Measurements from ENCODE around the gene RFX1. TPM values are rescaled to one million over a fixed set of nuclear protein-coding genes. Genes with fewer than 3 reads are reported as not detected.

RFX1 gene
- total RNA-seq, 2 donors from 2014 or later, result 17.1 to 24.3 TPM

DNA sequence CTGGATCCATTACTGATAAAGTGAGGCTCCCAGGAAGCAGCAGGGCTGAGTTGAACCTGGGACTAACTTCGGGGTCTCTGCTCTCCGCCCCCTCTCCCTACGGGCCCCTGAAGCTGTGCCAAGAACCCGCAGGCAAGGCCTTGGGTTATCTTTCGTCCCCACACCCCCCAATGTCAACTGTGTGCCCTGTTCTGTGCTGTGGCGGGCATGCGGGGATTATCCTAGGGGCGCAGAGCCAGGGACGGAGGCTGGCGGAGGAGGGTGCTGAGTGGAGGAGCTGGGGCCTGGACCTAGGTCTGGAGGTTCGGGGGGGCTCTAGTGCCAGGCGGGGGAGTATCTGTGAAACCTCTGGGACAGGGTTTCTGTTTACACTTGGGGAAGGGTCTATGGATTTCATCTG lies 26.4 kb downstream of the RFX1 start:
- no peak overlapping the region for H3K9ac ChIP-seq (ENCODE audit: extremely low read depth, low read length, poor library complexity, severe bottlenecking)
- H3K4me3 ChIP-seq (ENCODE audit: low read length), result no peak overlapping the region
- TF ChIP-seq, protein P1, sequence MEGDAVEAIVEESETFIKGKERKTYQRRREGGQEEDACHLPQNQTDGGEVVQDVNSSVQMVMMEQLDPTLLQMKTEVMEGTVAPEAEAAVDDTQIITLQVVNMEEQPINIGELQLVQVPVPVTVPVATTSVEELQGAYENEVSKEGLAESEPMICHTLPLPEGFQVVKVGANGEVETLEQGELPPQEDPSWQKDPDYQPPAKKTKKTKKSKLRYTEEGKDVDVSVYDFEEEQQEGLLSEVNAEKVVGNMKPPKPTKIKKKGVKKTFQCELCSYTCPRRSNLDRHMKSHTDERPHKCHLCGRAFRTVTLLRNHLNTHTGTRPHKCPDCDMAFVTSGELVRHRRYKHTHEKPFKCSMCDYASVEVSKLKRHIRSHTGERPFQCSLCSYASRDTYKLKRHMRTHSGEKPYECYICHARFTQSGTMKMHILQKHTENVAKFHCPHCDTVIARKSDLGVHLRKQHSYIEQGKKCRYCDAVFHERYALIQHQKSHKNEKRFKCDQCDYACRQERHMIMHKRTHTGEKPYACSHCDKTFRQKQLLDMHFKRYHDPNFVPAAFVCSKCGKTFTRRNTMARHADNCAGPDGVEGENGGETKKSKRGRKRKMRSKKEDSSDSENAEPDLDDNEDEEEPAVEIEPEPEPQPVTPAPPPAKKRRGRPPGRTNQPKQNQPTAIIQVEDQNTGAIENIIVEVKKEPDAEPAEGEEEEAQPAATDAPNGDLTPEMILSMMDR (conservative IDR thresholded peaks at IDR 0.05), result no peak
- H3K27ac Mint-ChIP-seq, result no peak overlapping the region
- no peaks in the 10 kb centered on the region for H3K9me3 ChIP-seq (ENCODE audit: control insufficient read depth, low read length)
- peaks cover 3% of the 10 kb centered on the region for H3K4me1 Mint-ChIP-seq
- DNase-seq, result no peak
- no peaks in the 10 kb centered on the region for H3K4me1 ChIP-seq (ENCODE audit: control insufficient read depth, insufficient read depth, low read length)
- H3K27me3 ChIP-seq (ENCODE audit: control insufficient read depth, insufficient read depth, low read length, poor library complexity, severe bottlenecking), result no peaks in the 10 kb centered on the region
- 91 to 100% methylated on average over 2 to 12 of the region's 12 CpGs for WGBS, 2 experiments (ENCODE audit: insufficient coverage in 1 of 2, insufficient read length in 1 of 2)
- H3K9me3 Mint-ChIP-seq, result no peaks in the 10 kb centered on the region
- H3K27me3 Mint-ChIP-seq (ENCODE audit: insufficient read depth), result no peaks in the 10 kb centered on the region
- H3K36me3 Mint-ChIP-seq (ENCODE audit: low read depth), result peaks cover 28% of the 10 kb centered on the region
- H3K36me3 ChIP-seq (ENCODE audit: control insufficient read depth, insufficient read depth, low read length), result peaks cover 13% of the 10 kb centered on the region
- H3K4me3 Mint-ChIP-seq, result peak overlapping the region; percentile 45
- H3K27ac ChIP-seq (ENCODE audit: low read depth, low read length), result no peak overlapping the region

DNA sequence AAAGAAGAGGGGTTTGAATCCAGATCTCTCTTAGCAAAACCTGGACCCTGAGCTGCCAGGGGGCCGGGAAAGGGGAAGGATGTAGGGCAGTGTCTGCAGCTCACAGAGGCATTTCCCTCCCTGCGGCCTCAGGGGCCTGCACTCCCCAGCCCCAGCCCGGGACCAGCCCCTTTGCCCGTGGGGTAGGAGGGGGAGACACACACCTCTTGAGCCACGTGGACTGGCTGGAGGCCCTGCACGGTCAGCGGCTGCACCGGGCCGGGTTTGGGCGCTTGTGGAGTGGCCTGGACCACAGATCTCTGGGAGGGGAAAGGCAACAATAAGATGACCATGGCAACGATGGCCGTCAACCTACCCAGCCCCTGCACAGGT lies 26.9 kb downstream of the RFX1 start:
- TF ChIP-seq, protein P1 (conservative IDR thresholded peaks at IDR 0.05), result no peak
- Histone ChIP-seq H3K4me1 (ENCODE audit: control insufficient read depth, insufficient read depth, low read length) (no peaks in the 10 kb centered on the region), H3K9me3 (ENCODE audit: control insufficient read depth, low read length) (no peaks in the 10 kb centered on the region), H3K4me3 (ENCODE audit: low read length) (peak overlapping the region; percentile 40), H3K36me3 (ENCODE audit: control insufficient read depth, insufficient read depth, low read length) (peaks cover 13% of the 10 kb centered on the region), H3K27me3 (ENCODE audit: control insufficient read depth, insufficient read depth, low read length, poor library complexity, severe bottlenecking) (no peaks in the 10 kb centered on the region), H3K9ac (ENCODE audit: extremely low read depth, low read length, poor library complexity, severe bottlenecking) (no peak overlapping the region), H3K27ac (ENCODE audit: low read depth, low read length) (no peak overlapping the region)
- peaks cover 32% of the 10 kb centered on the region for H3K36me3 Mint-ChIP-seq (ENCODE audit: low read depth)
- H3K27ac Mint-ChIP-seq, result no peak overlapping the region
- H3K4me3 Mint-ChIP-seq, result peak overlapping the region; percentile 45
- H3K4me1 Mint-ChIP-seq, result peaks cover 6% of the 10 kb centered on the region
- H3K9me3 Mint-ChIP-seq, result no peaks in the 10 kb centered on the region
- 37 to 54% methylated on average over 9 to 12 of the region's 12 CpGs for WGBS, 2 experiments (ENCODE audit: insufficient coverage in 1 of 2, insufficient read length in 1 of 2)
- H3K27me3 Mint-ChIP-seq (ENCODE audit: insufficient read depth), result no peaks in the 10 kb centered on the region
- DNase-seq, result peak; percentile 70

DNA sequence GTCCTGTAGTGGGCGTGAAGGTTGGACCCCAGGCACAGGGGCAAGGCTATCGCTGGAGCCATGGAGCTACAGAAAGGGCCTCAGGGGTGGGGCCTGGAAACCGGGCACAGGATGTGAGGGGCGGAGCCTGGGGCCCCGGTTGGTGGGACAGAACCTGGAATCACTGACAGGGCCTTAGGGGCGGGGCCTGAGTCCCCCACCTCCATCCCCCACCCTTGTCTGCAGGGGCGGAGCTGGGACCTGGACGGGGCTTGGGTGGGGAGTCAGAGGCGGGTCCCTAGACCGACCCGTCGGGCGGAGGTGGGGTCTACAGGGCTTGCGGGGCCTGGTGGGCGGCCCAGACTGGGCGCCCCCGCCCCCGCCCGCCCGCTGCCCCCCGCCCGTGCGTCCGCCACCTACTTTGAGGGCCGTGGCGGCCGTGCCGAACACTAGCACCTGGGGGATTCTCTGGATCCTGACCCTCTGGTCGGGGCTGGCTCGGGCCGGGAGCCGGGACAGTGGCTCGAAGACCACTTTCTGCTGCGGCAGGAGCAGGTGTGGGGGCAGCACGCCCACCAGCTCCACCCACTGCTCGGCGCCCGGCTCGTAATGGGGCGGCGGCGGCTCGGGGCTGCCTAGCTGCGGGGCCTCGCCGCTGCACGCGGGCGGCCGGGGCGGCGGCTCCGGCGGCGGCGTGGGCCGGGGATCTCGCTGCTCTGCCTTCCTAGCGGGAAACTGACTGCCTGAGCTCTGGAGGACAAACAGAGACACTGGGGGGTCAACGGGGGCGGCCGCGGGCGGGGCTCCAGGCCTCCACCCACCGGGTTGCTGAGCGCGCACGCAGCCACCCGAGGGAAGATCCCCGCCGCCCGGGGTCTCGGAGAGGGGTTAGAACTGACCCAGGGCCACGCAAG lies 27.5 kb downstream of the RFX1 start:
- Mint-ChIP-seq H3K4me3 (peak overlapping the region; percentile 45), H3K4me1 (peaks cover 10% of the 10 kb centered on the region), H3K27me3 (ENCODE audit: insufficient read depth) (no peaks in the 10 kb centered on the region), H3K9me3 (no peaks in the 10 kb centered on the region), H3K27ac (peak overlapping the region; percentile 75), H3K36me3 (ENCODE audit: low read depth) (peaks cover 36% of the 10 kb centered on the region)
- 7 to 12% methylated on average over 17 to 74 of the region's 74 CpGs for WGBS, 2 experiments (ENCODE audit: insufficient coverage in 1 of 2, insufficient read length in 1 of 2)
- no peak overlapping the region for H3K9ac ChIP-seq (ENCODE audit: extremely low read depth, low read length, poor library complexity, severe bottlenecking)
- H3K4me3 ChIP-seq (ENCODE audit: low read length), result peak overlapping the region; percentile 40
- no peaks in the 10 kb centered on the region for H3K9me3 ChIP-seq (ENCODE audit: control insufficient read depth, low read length)
- no peak overlapping the region for H3K27ac ChIP-seq (ENCODE audit: low read depth, low read length)
- peaks cover 13% of the 10 kb centered on the region for H3K36me3 ChIP-seq (ENCODE audit: control insufficient read depth, insufficient read depth, low read length)
- H3K4me1 ChIP-seq (ENCODE audit: control insufficient read depth, insufficient read depth, low read length), result no peaks in the 10 kb centered on the region
- peak; percentile 100 for DNase-seq
- no peaks in the 10 kb centered on the region for H3K27me3 ChIP-seq (ENCODE audit: control insufficient read depth, insufficient read depth, low read length, poor library complexity, severe bottlenecking)
- TF ChIP-seq, protein P1 (conservative IDR thresholded peaks at IDR 0.05), result no peak

All from endodermal cell (in vitro differentiated cells).